ENCODE results near the gene LARP4B.

Gene LARP4B

DNA sequence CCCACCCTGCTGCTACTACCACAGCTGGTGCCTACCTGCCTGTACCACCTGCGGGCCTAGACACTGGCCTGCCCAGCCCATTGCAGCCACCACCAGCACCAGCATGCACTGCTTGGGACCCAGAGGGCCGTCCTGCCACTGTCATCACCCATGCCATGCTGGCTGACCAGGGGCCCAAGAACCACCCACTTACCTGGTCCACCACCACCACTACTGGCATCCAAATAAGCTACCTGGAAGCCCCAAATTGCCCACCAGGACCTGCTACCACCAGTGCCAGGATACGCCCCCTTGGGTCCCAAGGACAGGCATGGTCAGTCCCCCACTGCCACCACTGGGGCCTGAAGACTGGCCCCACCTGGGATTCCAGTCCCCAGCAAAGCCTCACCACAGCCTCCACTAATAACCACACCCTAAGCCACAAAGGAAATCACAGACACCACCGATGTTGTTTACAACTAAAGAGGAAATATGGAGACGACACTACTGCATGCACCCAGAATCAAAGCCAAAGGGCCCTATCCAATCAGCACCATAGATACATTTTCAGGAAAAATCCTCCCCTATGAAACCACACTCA is 171.5 kb downstream of the LARP4B start:
- no peak for DNase-seq
